Transverse colon (tissue), 4 donors: ENCODE measurements around the gene IL3.

ENCODE experiments used
- CTCF ChIP-seq, 5 experiments: fragments of 200-600 bp in 3 of 5; fragments of 450-650 bp in 2 of 5; sonication (generic) in 3 of 5; IDR thresholded peaks; 1 replicate in 2 of 5; 2 replicates in 3 of 5; pipeline ENCODE4 v1.5.1; 2016 to 2017; ENCODE audit warnings: antibody characterized with exemption in 5 of 5, inconsistent platforms in 3 of 5, mild to moderate bottlenecking in 2 of 5, moderate library complexity in 1 of 5
- POLR2A ChIP-seq: fragments of 450-650 bp; IDR thresholded peaks from one replicate; pipeline ENCODE4 v1.6.1; 2016; ENCODE audit warnings: antibody characterized with exemption, mild to moderate bottlenecking, moderate library complexity
- POLR2AphosphoS5 ChIP-seq, 3 donors: sonication (generic); formaldehyde crosslinking; IDR thresholded peaks; one replicate each; pipeline ENCODE4 v1.6.1; 2016; ENCODE audit warnings: antibody characterized with exemption in 3 of 3

- TF ChIP-seq POLR2AphosphoS5 (IDR thresholded peaks at IDR 0.05), result no peak
- TF ChIP-seq CTCF (IDR thresholded peaks at IDR 0.05), result no peak
- TF ChIP-seq POLR2A, result no peak
These were observed 2.8 kb upstream of the IL3 start for GRCh38 chr5:132057498-132058255.
